ENCODE results near the gene RASGRP3.

Gene RASGRP3

DNA sequence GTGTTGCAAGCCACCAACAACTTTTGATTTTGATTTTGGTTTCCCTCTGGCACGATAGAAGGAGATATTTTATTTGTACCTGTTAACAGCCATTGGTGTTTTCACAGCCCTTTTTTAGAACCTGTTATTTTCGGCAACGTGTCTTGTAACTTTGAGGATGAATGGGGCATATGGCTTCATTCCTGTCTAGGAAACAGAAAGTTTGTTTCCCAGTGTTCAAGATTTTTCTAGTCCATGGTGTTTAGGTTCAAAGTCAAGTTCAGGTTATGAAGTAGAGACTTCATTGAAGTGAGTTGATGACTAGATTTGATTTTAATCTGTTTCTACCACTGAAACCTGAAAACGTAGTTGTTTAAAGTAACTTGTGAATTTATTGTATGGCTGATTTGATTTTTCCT, 343 bp downstream of the RASGRP3 start:
- peak overlapping the region; percentile 55 for H3K4me3 ChIP-seq (ENCODE audit: low read depth, low read length)
- TF ChIP-seq, protein P1, sequence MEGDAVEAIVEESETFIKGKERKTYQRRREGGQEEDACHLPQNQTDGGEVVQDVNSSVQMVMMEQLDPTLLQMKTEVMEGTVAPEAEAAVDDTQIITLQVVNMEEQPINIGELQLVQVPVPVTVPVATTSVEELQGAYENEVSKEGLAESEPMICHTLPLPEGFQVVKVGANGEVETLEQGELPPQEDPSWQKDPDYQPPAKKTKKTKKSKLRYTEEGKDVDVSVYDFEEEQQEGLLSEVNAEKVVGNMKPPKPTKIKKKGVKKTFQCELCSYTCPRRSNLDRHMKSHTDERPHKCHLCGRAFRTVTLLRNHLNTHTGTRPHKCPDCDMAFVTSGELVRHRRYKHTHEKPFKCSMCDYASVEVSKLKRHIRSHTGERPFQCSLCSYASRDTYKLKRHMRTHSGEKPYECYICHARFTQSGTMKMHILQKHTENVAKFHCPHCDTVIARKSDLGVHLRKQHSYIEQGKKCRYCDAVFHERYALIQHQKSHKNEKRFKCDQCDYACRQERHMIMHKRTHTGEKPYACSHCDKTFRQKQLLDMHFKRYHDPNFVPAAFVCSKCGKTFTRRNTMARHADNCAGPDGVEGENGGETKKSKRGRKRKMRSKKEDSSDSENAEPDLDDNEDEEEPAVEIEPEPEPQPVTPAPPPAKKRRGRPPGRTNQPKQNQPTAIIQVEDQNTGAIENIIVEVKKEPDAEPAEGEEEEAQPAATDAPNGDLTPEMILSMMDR (IDR thresholded peaks at IDR 0.05; ENCODE audit: borderline replicate concordance, insufficient read depth, low read depth, low read length): no peak

DNA sequence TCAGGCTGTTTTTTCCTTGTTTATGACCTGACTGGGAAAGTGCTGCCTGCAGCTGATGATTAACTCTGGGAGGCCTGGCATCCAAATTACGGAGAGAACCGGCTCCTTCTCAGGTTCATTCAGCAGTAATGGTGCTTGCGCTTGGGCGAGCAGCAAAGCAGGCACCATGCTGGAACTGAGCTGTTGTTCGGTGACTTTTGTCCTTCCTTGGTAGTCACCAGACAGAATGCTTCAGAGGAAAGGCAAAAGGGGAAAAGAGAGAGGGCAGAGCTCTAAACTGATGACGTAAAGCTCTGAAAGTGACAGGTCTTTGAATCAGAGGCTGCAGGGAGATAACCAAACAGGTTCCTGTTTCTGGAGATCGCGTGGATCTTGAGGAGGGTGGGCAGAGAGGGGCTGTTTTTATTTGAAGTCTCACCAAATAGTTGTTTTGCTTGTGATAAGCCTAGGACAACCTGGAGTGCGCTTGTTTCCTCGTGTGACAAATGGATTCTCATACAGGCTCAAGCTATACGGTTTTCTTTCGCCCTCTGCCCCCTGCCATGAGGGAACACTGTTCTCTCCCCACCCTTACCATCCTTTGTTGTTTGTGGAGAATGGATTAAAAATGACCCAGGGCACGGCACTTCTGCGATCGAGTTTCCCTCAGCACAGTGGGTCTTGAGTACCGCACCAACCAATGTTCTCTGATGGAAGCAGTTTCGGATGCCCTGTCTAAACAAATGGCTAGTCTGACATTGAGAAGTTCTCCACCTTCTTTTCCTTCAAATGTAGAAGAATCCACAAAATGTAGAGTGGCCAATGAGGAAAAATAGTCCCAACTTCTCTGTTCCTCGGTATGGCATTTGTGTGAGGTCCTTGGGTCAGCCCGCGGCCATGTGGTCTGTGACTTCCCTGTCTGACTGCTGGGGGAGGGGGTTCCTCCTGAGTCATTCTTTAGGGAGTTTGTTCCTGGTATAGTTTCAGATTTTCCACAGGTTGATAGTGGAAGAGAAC, 1.3 kb downstream of the RASGRP3 start:
- TF ChIP-seq, protein P1 (IDR thresholded peaks at IDR 0.05; ENCODE audit: borderline replicate concordance, insufficient read depth, low read depth, low read length): no peak
- H3K4me3 ChIP-seq (ENCODE audit: low read depth, low read length): peak overlapping the region; percentile 55

- peak overlapping the region; percentile 55 for H3K4me3 ChIP-seq (ENCODE audit: low read depth, low read length)
- TF ChIP-seq, protein P1 (IDR thresholded peaks at IDR 0.05; ENCODE audit: borderline replicate concordance, insufficient read depth, low read depth, low read length): no peak
Measured at GRCh38 chr2:33478968-33479731, 2.7 kb downstream of the RASGRP3 start.

DNA sequence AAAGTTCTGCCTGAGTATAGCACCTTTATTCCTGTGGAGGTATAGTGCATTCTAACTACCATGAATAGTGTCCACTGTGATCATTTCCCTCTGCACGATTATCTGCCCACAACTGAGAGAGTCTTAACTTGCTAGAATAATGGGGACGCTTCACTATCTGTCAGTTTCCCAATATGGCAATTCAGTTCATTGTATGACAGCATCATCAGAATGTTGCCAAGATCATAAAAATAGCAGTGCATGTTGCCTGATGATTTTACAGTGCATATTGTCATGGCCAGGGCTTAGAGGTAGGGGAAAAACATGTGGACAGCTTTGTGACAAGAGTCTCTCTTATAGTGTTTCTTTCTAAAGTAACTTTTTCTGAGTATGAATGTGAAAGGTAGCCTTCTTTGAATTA, 6.1 kb downstream of the RASGRP3 start:
- H3K4me3 ChIP-seq (ENCODE audit: low read depth, low read length): no peak overlapping the region
- TF ChIP-seq, protein P1 (IDR thresholded peaks at IDR 0.05; ENCODE audit: borderline replicate concordance, insufficient read depth, low read depth, low read length): no peak

DNA sequence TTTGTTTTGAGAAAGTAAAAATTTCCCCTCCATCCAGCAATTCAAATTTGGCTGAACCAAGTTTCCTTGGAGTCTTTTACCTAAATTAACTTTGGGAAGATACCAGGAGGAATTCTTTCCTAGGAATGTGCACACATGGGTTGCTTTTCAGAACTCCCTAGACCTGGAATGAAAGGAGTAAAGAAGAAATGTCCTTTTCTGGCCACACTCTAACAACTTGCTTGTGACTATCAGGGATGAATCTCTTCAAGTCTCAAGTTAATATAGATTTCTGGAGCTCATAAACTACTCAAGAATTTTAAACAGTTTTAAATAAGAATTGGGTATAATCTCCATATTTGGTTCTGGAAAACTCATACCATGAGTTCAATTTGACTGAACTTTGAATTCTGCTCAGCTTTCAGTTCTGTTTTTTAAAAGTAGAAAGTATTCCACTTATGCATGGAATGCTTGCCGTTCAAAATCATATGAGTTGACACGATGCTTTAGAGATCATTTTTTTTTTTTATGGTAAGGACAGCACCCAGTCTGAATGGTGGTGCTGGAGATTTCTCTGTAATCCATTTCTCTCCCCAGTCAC, 7.7 kb downstream of the RASGRP3 start:
- H3K4me3 ChIP-seq (ENCODE audit: low read depth, low read length): no peak overlapping the region
- TF ChIP-seq, protein P1 (IDR thresholded peaks at IDR 0.05; ENCODE audit: borderline replicate concordance, insufficient read depth, low read depth, low read length): no peak

- TF ChIP-seq, protein P1 (IDR thresholded peaks at IDR 0.05; ENCODE audit: borderline replicate concordance, insufficient read depth, low read depth, low read length): no peak
- H3K4me3 ChIP-seq (ENCODE audit: low read depth, low read length): no peak overlapping the region
Measured at GRCh38 chr2:33485051-33485450, 8.6 kb downstream of the RASGRP3 start.

Measured in GM12875 (cell line).